HepG2 (cell line): ENCODE measurements around the gene PTGER4. TPM values are rescaled to one million over a fixed set of nuclear protein-coding genes. Genes with fewer than 3 reads are reported as not detected.

Experiments
- ATAC-seq: fragments of 200-7000 bp; cut with Tn5 transposase; 3 replicates; pipeline ENCODE4 v1.9.1; 2020; ENCODE audit warnings: mild to moderate bottlenecking, moderate library complexity
- BruUV-seq: library from RNA; stranded (reverse); fragments of 400-500 nt; replicated peaks from 2 replicates; lab custom pipeline; 2021; lab: Mats Ljungman, UMichigan
- CTCF ChIA-PET: fragments of 300-600 bp; formaldehyde crosslinking; extraction: SDS; loops from one replicate; lab custom pipeline; 2021; ENCODE audit warnings: low total read pairs, inconsistent platforms, low intra/inter-chr PET ratio; lab: Yijun Ruan, JAX
- POLR2A ChIA-PET: fragments of 350-600 bp; sonication (Branson Sonifier 250); formaldehyde crosslinking; loops from one replicate; lab custom pipeline; 2020; ENCODE audit warnings: antibody characterized with exemption, inconsistent platforms; lab: Yijun Ruan, JAX
- DNase-seq: peaks from one replicate; pipeline ENCODE4 v3.0.0-alpha.2; 2015; ENCODE audit warnings: low spot score
- FAIRE-seq: peaks from 3 replicates; lab custom pipeline; 2011; peaks lifted over from hg19 to GRCh38; lab: Jason Lieb, UNC
- H2AFZ ChIP-seq: one replicate; pipeline ENCODE4 v1.6.1; 2011; ENCODE audit warnings: low read length, inconsistent platforms
- H3K27ac ChIP-seq: fragments of 300-600 bp; 3 replicates; pipeline ENCODE4 v1.8.0; 2011; ENCODE audit warnings: mixed run types, mild to moderate bottlenecking, mixed read lengths, low read length, inconsistent platforms; ENCODE audit not compliant: insufficient read depth; ENCODE audit errors: extremely low read length
- H3K27me3 ChIP-seq, 2 experiments: fragments of 200-600 bp in 1 of 2; 2 replicates in 1 of 2; 3 replicates in 1 of 2; pipeline versions ENCODE4 v1.6.0 to v1.8.0; 2011; ENCODE audit warnings: low read length in 2 of 2, mild to moderate bottlenecking in 2 of 2, moderate library complexity in 2 of 2, inconsistent platforms in 1 of 2; ENCODE audit not compliant: insufficient read depth in 2 of 2, control insufficient read depth in 1 of 2
- H3K36me3 ChIP-seq, 2 experiments: fragments of 200-600 bp in 1 of 2; replicated peaks in 1 of 2; 2 replicates in 1 of 2; 3 replicates in 1 of 2; pipeline versions ENCODE4 v1.5.1 to v1.8.0; 2011; ENCODE audit warnings: low read length in 2 of 2, inconsistent platforms in 1 of 2; ENCODE audit not compliant: insufficient read depth in 2 of 2, control insufficient read depth in 1 of 2
- H3K4me1 ChIP-seq: 2 replicates; pipeline ENCODE4 v1.5.1; 2012; ENCODE audit warnings: low read length, inconsistent platforms; ENCODE audit not compliant: insufficient read depth
- H3K4me2 ChIP-seq: 2 replicates; pipeline ENCODE4 v1.6.0; 2011; ENCODE audit warnings: low read depth, low read length, inconsistent platforms
- H3K4me3 ChIP-seq, 3 experiments: fragments of 200-600 bp in 1 of 3; sonication (generic), shearing (Covaris generic) in 1 of 3; replicated peaks in 1 of 3; 2 replicates each; pipeline ENCODE4 v1.5.1; 2011 to 2016; ENCODE audit warnings: low read length in 3 of 3, inconsistent platforms in 2 of 3, low read depth in 2 of 3, mild to moderate bottlenecking in 2 of 3, control low read depth in 1 of 3, mixed read lengths in 1 of 3; ENCODE audit not compliant: insufficient read depth in 1 of 3
- H3K79me2 ChIP-seq: one replicate; pipeline ENCODE4 v1.6.1; 2011; ENCODE audit warnings: low read length, inconsistent platforms; ENCODE audit not compliant: insufficient read depth
- H3K9ac ChIP-seq: 2 replicates; pipeline ENCODE4 v1.6.0; 2011; ENCODE audit warnings: mild to moderate bottlenecking, low read depth, low read length, inconsistent platforms; ENCODE audit not compliant: insufficient read depth
- H3K9me3 ChIP-seq: 2 replicates; pipeline ENCODE4 v1.5.1; 2012; ENCODE audit warnings: mild to moderate bottlenecking, low read length
- H4K20me1 ChIP-seq: 2 replicates; pipeline ENCODE4 v1.6.0; 2011; ENCODE audit warnings: inconsistent platforms, mild to moderate bottlenecking, low read length, moderate library complexity; ENCODE audit not compliant: insufficient read depth
- BRCA1 ChIP-seq: sonication (generic); formaldehyde crosslinking; IDR thresholded peaks from 2 replicates; pipeline ENCODE4 v1.4.0; 2020; ENCODE audit warnings: missing genetic modification reagents
- KAT7 ChIP-seq: IDR thresholded peaks from 2 replicates; pipeline ENCODE4 v1.6.1; 2018; ENCODE audit warnings: borderline replicate concordance, missing compliant biosample characterization
- MBD4 ChIP-seq: IDR thresholded peaks from 2 replicates; pipeline ENCODE4 v1.6.1; 2012; ENCODE audit warnings: low read length, inconsistent platforms, borderline replicate concordance
- PHB2 ChIP-seq: fragments of 450-650 bp; IDR thresholded peaks from 2 replicates; pipeline ENCODE4 v1.6.1; 2018; ENCODE audit not compliant: partially characterized antibody
- RELA ChIP-seq: sonication (generic); formaldehyde crosslinking; IDR thresholded peaks from 2 replicates; pipeline ENCODE4 v1.4.0; 2020; ENCODE audit warnings: missing genetic modification reagents
- ZFP36L1 ChIP-seq: sonication (generic); formaldehyde crosslinking; IDR thresholded peaks from 2 replicates; pipeline ENCODE4 v1.8.0; 2022; ENCODE audit warnings: mild to moderate bottlenecking, missing genetic modification reagents, moderate library complexity
- ZFP62 ChIP-seq: sonication (generic); formaldehyde crosslinking; IDR thresholded peaks from 2 replicates; pipeline ENCODE4 v1.4.0; 2020; ENCODE audit warnings: missing genetic modification reagents
- ZMYM4 ChIP-seq: sonication (generic); formaldehyde crosslinking; IDR thresholded peaks from 2 replicates; pipeline ENCODE4 v1.8.1; 2023; ENCODE audit warnings: mild to moderate bottlenecking, missing genetic modification reagents
- ZNF143 ChIP-seq: sonication (generic); formaldehyde crosslinking; IDR thresholded peaks from 2 replicates; pipeline ENCODE4 v1.4.0; 2020; ENCODE audit warnings: missing genetic modification reagents
- ZNF33A ChIP-seq: sonication (generic); formaldehyde crosslinking; IDR thresholded peaks from 2 replicates; pipeline ENCODE4 v1.5.1; 2020; ENCODE audit warnings: missing genetic modification reagents, mild to moderate bottlenecking, moderate library complexity, borderline replicate concordance
- ZNF772 ChIP-seq: sonication (generic); formaldehyde crosslinking; IDR thresholded peaks from 2 replicates; pipeline ENCODE4 v1.5.0; 2020; ENCODE audit warnings: mild to moderate bottlenecking, missing genetic modification reagents
- ZNF781 ChIP-seq: sonication (generic); formaldehyde crosslinking; IDR thresholded peaks from 2 replicates; pipeline ENCODE4 v1.5.1; 2020; ENCODE audit warnings: borderline replicate concordance, mild to moderate bottlenecking, missing genetic modification reagents; ENCODE audit errors: not compliant biosample characterization
- ZNF790 ChIP-seq: sonication (generic); formaldehyde crosslinking; IDR thresholded peaks from 2 replicates; pipeline ENCODE4 v1.8.0; 2022; ENCODE audit warnings: missing genetic modification reagents, mild to moderate bottlenecking, borderline replicate concordance
- WGBS: methylation state at CpG from one replicate; pipeline ENCODE4 v1.1.6; 2017; ENCODE audit warnings: low lambda C conversion rate; 5-methylcytosine and 5-hydroxymethylcytosine counted together
- in situ Hi-C: cut with HindIII; loops from 2 replicates; pipeline ENCODE4 v1.10.0; 2017; ENCODE audit warnings: low pct_unique_long_range_greater_than_20kb; ENCODE audit not compliant: extremely low pct_ligation_motif_present
- intact Hi-C: fragments of 100-400 bp; cut with micrococcal nuclease; formaldehyde crosslinking; loops from one replicate; pipeline ENCODE4 v1.10.0; 2022; ENCODE audit not compliant: unreplicated experiment
- polyA plus RNA-seq, 8 experiments: library from polyadenylated mRNA; depleted of rRNA in 3 of 8; stranded (reverse) in 7 of 8; unstranded in 1 of 8; fragments of >200 nt; fragmentation: Illumina TruSeq in 4 of 8; extraction: Trizol in 4 of 8; gene quantifications; 2 replicates each; pipeline versions ENCODE4 v1.2.1 to v1.2.3, GENCODE V29; 2011 to 2016; ENCODE audit warnings: low read depth in 4 of 8, missing spikeins in 1 of 8, mixed read lengths in 1 of 8; ENCODE audit not compliant: insufficient read depth in 1 of 8
- total RNA-seq, 5 experiments: library from RNA; depleted of rRNA; stranded (reverse); fragments of >200 nt; fragmentation: Illumina TruSeq; extraction: Trizol; gene quantifications; 2 replicates each; pipeline ENCODE4 v1.2.3, GENCODE V29; 2016; ENCODE audit warnings: low read depth in 1 of 5
- TF ChIP-seq, protein P1 (sequence below): sonication (generic); formaldehyde crosslinking; IDR thresholded peaks from 2 replicates; pipeline ENCODE4 v1.8.1; 2023; ENCODE audit warnings: mild to moderate bottlenecking, inconsistent platforms, moderate library complexity, missing genetic modification reagents, borderline replicate concordance
- TF ChIP-seq, protein P2 (sequence below): IDR thresholded peaks from 2 replicates; pipeline ENCODE4 v1.6.1; 2018; ENCODE audit warnings: missing genetic modification reagents, mild to moderate bottlenecking, missing compliant biosample characterization
- TF ChIP-seq, protein P3 (sequence below): IDR thresholded peaks from 2 replicates; pipeline ENCODE4 v1.6.1; 2016; ENCODE audit warnings: low read depth, missing genetic modification reagents, missing compliant biosample characterization

PTGER4 gene
- total and polyA plus RNA-seq, 2 of the 13 experiments (the other 11 are each of a cell fraction or from before 2014, with no cell fraction given) = 0.01 to 0.11 TPM

DNA sequence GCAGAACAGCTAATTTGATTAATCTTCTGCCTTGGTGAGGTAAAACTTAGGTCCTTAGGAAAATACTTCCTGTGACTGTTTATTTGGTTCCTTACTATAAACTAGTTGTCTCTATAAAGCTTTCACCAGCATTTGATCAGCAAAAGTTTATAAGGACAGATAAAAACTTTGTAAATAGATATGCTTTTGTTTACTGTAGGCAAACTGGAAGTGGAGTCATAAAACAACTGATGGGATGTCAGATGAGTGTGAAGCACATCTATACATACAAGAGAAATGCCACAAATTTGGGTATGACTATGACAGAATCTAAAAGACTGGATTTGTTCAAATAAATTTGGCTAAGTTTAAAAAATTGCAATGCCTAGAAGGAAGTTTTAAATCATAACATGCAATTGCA lies 5.5 kb downstream of the PTGER4 start (continued):
- TF ChIP-seq MBD4 = no peak
- no peak for TF ChIP-seq ZNF772 (CRISPR knock-in tag)
- no peak for TF ChIP-seq ZNF143 (CRISPR knock-in tag)
- TF ChIP-seq KAT7 = no peak

DNA sequence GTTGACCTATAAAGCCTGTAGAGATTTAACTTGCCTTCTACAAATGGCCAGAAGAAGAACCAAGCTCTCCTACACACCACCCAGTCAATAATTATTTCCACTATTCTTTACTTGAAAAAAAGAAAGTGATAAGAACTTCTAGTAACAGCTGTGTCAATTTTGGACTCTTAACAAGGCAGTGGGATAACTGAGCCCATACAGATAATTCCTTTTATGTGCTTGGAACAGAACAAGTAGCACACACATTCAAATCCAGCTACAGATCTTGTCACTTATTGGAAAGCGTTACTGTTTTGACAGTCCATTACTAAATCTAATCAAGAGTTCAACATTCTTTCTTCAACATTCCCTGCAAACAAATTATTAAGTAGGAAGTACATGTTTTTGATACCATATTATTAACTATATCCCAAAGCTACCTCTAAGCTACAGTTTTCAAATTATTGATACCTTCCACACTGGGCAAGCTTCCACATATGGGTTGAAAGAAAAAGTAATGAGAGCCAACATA lies 6.3 kb downstream of the PTGER4 start:
- no peak for ATAC-seq
- Histone ChIP-seq H3K9me3 (no peaks in the 10 kb centered on the region), H3K4me3 (no peak overlapping the region), H3K4me1 (no peaks in the 10 kb centered on the region), H3K4me2 (no peak overlapping the region), H2AFZ (no peak overlapping the region), H3K27me3 (0 out of 5 replicates have a peak, but pooled peaks cover 0 to 1% of the 10 kb centered on the region in 2 experiments), H3K36me3 (no peaks in the 10 kb centered on the region), H3K9ac (no peak overlapping the region), H3K27ac (no peak overlapping the region), H3K79me2 (no peaks in the 10 kb centered on the region), H4K20me1 (no peaks in the 10 kb centered on the region)
- intact Hi-C loops (loop anchor here (5.0 kb wide), 1 partner anchor 1094 kb away; no protein-coding TSS in a partner anchor), in situ Hi-C loops (loop anchor here (5.0 to 25.0 kb wide), 3 partner anchors 739 to 1099 kb away; no protein-coding TSS in a partner anchor)
- 84% methylated on average over 1 of the region's 1 CpG for WGBS
- BruUV-seq = no TSS peak
- ChIA-PET CTCF (interaction anchor here (1.3 kb wide), 1 partner anchor 736 kb away, joined by 3 read pairs; no protein-coding TSS in a partner anchor), POLR2A (no interaction called here)
- no peak for FAIRE-seq
- no peak for DNase-seq
- no peak for TF ChIP-seq PHB2
- TF ChIP-seq ZNF781 (CRISPR knock-in tag) = no peak
- no peak for TF ChIP-seq ZNF143 (CRISPR knock-in tag)
- no peak for TF ChIP-seq ZMYM4
- no peak for TF ChIP-seq ZFP36L1 (CRISPR knock-in tag)
- TF ChIP-seq, protein P1, sequence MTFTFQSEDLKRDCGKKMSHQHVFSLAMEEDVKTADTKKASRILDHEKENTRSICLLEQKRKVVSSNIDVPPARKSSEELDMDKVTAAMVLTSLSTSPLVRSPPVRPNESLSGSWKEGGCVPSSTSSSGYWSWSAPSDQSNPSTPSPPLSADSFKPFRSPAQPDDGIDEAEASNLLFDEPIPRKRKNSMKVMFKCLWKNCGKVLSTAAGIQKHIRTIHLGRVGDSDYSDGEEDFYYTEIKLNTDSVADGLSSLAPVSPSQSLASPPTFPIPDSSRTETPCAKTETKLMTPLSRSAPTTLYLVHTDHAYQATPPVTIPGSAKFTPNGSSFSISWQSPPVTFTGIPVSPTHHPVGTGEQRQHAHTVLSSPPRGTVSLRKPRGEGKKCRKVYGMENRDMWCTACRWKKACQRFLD (CRISPR knock-in tag) = no peak
- no peak for TF ChIP-seq ZNF790
- TF ChIP-seq, protein P2, sequence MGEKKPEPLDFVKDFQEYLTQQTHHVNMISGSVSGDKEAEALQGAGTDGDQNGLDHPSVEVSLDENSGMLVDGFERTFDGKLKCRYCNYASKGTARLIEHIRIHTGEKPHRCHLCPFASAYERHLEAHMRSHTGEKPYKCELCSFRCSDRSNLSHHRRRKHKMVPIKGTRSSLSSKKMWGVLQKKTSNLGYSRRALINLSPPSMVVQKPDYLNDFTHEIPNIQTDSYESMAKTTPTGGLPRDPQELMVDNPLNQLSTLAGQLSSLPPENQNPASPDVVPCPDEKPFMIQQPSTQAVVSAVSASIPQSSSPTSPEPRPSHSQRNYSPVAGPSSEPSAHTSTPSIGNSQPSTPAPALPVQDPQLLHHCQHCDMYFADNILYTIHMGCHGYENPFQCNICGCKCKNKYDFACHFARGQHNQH = no peak
- TF ChIP-seq BRCA1 = no peak
- no peak for TF ChIP-seq ZNF33A (CRISPR knock-in tag)
- TF ChIP-seq ZFP62 (CRISPR knock-in tag) = no peak
- TF ChIP-seq, protein P3, sequence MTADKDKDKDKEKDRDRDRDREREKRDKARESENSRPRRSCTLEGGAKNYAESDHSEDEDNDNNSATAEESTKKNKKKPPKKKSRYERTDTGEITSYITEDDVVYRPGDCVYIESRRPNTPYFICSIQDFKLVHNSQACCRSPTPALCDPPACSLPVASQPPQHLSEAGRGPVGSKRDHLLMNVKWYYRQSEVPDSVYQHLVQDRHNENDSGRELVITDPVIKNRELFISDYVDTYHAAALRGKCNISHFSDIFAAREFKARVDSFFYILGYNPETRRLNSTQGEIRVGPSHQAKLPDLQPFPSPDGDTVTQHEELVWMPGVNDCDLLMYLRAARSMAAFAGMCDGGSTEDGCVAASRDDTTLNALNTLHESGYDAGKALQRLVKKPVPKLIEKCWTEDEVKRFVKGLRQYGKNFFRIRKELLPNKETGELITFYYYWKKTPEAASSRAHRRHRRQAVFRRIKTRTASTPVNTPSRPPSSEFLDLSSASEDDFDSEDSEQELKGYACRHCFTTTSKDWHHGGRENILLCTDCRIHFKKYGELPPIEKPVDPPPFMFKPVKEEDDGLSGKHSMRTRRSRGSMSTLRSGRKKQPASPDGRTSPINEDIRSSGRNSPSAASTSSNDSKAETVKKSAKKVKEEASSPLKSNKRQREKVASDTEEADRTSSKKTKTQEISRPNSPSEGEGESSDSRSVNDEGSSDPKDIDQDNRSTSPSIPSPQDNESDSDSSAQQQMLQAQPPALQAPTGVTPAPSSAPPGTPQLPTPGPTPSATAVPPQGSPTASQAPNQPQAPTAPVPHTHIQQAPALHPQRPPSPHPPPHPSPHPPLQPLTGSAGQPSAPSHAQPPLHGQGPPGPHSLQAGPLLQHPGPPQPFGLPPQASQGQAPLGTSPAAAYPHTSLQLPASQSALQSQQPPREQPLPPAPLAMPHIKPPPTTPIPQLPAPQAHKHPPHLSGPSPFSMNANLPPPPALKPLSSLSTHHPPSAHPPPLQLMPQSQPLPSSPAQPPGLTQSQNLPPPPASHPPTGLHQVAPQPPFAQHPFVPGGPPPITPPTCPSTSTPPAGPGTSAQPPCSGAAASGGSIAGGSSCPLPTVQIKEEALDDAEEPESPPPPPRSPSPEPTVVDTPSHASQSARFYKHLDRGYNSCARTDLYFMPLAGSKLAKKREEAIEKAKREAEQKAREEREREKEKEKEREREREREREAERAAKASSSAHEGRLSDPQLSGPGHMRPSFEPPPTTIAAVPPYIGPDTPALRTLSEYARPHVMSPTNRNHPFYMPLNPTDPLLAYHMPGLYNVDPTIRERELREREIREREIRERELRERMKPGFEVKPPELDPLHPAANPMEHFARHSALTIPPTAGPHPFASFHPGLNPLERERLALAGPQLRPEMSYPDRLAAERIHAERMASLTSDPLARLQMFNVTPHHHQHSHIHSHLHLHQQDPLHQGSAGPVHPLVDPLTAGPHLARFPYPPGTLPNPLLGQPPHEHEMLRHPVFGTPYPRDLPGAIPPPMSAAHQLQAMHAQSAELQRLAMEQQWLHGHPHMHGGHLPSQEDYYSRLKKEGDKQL (CRISPR knock-in tag) = no peak
- no peak for TF ChIP-seq RELA (CRISPR knock-in tag)
